Neural cell (in vitro differentiated cells): ENCODE measurements around the gene CACNA1D. TPM values are rescaled to one million over a fixed set of nuclear protein-coding genes. Genes with fewer than 3 reads are reported as not detected.

ENCODE experiments used
- H2AFZ ChIP-seq: fragments of 200-600, 300-800 bp; sonication (generic), shearing (Covaris generic); 2 replicates; pipeline ENCODE4 v1.6.0; 2014; ENCODE audit warnings: low read depth, mild to moderate bottlenecking, antibody characterized with exemption, low read length, moderate library complexity
- H3F3A ChIP-seq: fragments of 200-600 bp; shearing (Covaris generic); 2 replicates; pipeline ENCODE4 v1.6.1; 2016; ENCODE audit warnings: mild to moderate bottlenecking, moderate library complexity, mixed read lengths, antibody characterized with exemption, low read length; ENCODE audit not compliant: insufficient read depth, poor library complexity, severe bottlenecking
- H3K27ac ChIP-seq: fragments of 200-600, 300-800 bp; sonication (generic), shearing (Covaris generic); 2 replicates; pipeline ENCODE4 v1.5.1; 2014; ENCODE audit warnings: mild to moderate bottlenecking, low read length, moderate library complexity
- H3K27me3 ChIP-seq: fragments of 300-800, 200-600 bp; sonication (generic), shearing (Covaris generic); 2 replicates; pipeline ENCODE4 v1.6.0; 2014; ENCODE audit warnings: mild to moderate bottlenecking, low read depth, low read length, moderate library complexity; ENCODE audit not compliant: insufficient read depth
- H3K36me3 ChIP-seq: fragments of 300-800, 200-600 bp; sonication (generic), shearing (Covaris generic); 2 replicates; pipeline ENCODE4 v1.5.1; 2014; ENCODE audit warnings: mild to moderate bottlenecking, antibody characterized with exemption, low read length, moderate library complexity; ENCODE audit not compliant: insufficient read depth
- H3K4me2 ChIP-seq: fragments of 300-800, 200-600 bp; sonication (generic), shearing (Covaris generic); 2 replicates; pipeline ENCODE4 v1.6.0; 2014; ENCODE audit warnings: mild to moderate bottlenecking, low read length
- H3K4me3 ChIP-seq: fragments of 300-800, 200-600 bp; sonication (generic), shearing (Covaris generic); 2 replicates; pipeline ENCODE4 v1.5.1; 2014; ENCODE audit warnings: mild to moderate bottlenecking, low read length, moderate library complexity
- H3K79me2 ChIP-seq: fragments of 200-600 bp; shearing (Covaris generic); replicated peaks from 2 replicates; pipeline ENCODE4 v1.6.0; 2014; ENCODE audit warnings: mild to moderate bottlenecking, low read length, moderate library complexity; ENCODE audit not compliant: insufficient read depth
- H3K9ac ChIP-seq: fragments of 300-800, 200-600 bp; sonication (generic), shearing (Covaris generic); 2 replicates; pipeline ENCODE4 v1.6.1; 2016; ENCODE audit warnings: mild to moderate bottlenecking, low read length, mixed read lengths
- H3K9me2 ChIP-seq: fragments of 200-600 bp; shearing (Covaris generic); 2 replicates; pipeline ENCODE4 v1.6.1; 2016; ENCODE audit warnings: mild to moderate bottlenecking, low read length, mixed read lengths; ENCODE audit not compliant: insufficient read depth
- H3K9me3 ChIP-seq: fragments of 200-600, 300-800 bp; sonication (generic), shearing (Covaris generic); 2 replicates; pipeline ENCODE4 v1.6.1; 2016; ENCODE audit warnings: mild to moderate bottlenecking, mixed run types, low read length, moderate library complexity, mixed read lengths
- H4K20me1 ChIP-seq: fragments of 200-600 bp; shearing (Covaris generic); 2 replicates; pipeline ENCODE4 v1.6.1; 2016; ENCODE audit warnings: mild to moderate bottlenecking, mixed run types; ENCODE audit not compliant: insufficient read depth
- EP300 ChIP-seq: fragments of 450-650 bp; conservative IDR thresholded peaks from 2 replicates; pipeline ENCODE4 v1.6.1; 2014; ENCODE audit warnings: antibody characterized with exemption, mild to moderate bottlenecking, moderate library complexity; ENCODE audit not compliant: poor library complexity, severe bottlenecking
- EZH2 ChIP-seq: fragments of 200-600, 300-800 bp; shearing (Covaris generic), sonication (generic); IDR thresholded peaks from 2 replicates; pipeline ENCODE4 v1.6.1; 2014; ENCODE audit warnings: antibody characterized with exemption, low read length, borderline replicate concordance, mild to moderate bottlenecking; ENCODE audit not compliant: insufficient read depth, poor library complexity, severe bottlenecking
- MXI1 ChIP-seq: fragments of 450-650 bp; conservative IDR thresholded peaks from 2 replicates; pipeline ENCODE4 v1.6.1; 2014; ENCODE audit warnings: antibody characterized with exemption, mild to moderate bottlenecking; ENCODE audit not compliant: poor library complexity, severe bottlenecking
- POLR2AphosphoS5 ChIP-seq: IDR thresholded peaks from 2 replicates; pipeline ENCODE4 v1.6.1; 2012
- RAD21 ChIP-seq: fragments of 450-650 bp; conservative IDR thresholded peaks from 2 replicates; pipeline ENCODE4 v1.6.1; 2014; ENCODE audit warnings: antibody characterized with exemption, mild to moderate bottlenecking, moderate library complexity
- SMC3 ChIP-seq: fragments of 450-650 bp; conservative IDR thresholded peaks from 2 replicates; pipeline ENCODE4 v1.6.1; 2014; ENCODE audit warnings: antibody characterized with exemption, mild to moderate bottlenecking, moderate library complexity; ENCODE audit not compliant: poor library complexity
- TAF1 ChIP-seq: IDR thresholded peaks from 2 replicates; pipeline ENCODE4 v1.6.1; 2012; ENCODE audit warnings: low read depth
- polyA plus RNA-seq: library from polyadenylated mRNA; depleted of rRNA; stranded (reverse); fragments of >200 nt; gene quantifications from 2 replicates; pipeline ENCODE4 v1.2.3, GENCODE V29; 2014
- TF ChIP-seq, protein P1 (sequence below): IDR thresholded peaks from 2 replicates; pipeline ENCODE4 v1.6.1; 2012; ENCODE audit warnings: borderline replicate concordance
- TF ChIP-seq, protein P2 (sequence below): fragments of 450-650 bp; IDR thresholded peaks from 2 replicates; pipeline ENCODE4 v1.5.1; 2014; ENCODE audit warnings: antibody characterized with exemption, mild to moderate bottlenecking, moderate library complexity; ENCODE audit not compliant: poor library complexity, severe bottlenecking

Gene CACNA1D
- polyA plus RNA-seq, 1 donor from 2014 or later = 22.5 TPM

DNA sequence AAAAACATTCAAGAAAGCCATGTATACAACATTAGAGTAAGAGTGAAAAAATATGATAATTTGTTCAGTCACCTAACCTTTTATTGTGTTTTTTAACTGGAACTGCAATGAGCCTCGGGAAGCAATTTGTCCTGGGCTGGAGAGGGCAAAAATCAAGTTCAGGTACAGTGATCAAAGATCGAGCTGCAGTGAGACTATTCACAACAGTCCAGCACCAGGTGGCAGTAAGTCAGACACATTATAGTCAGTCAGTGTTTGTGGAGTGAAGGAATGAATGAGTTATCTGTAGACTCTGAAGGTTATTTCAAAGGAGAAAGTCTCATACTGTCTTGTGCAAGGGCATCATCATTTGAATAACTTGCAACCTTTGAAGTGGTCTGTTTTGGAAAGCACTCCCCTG, 235.2 kb downstream of the CACNA1D start:
- H3K36me3 ChIP-seq = no peaks in the 10 kb centered on the region
- H3K4me2 ChIP-seq = no peak overlapping the region
- no peak overlapping the region for H3K9ac ChIP-seq
- H3K27ac ChIP-seq = no peak overlapping the region
- no peaks in the 10 kb centered on the region for H4K20me1 ChIP-seq
- no peak overlapping the region for H2AFZ ChIP-seq
- no peaks in the 10 kb centered on the region for H3K9me3 ChIP-seq
- H3K79me2 ChIP-seq = no peaks in the 10 kb centered on the region
- no peaks in the 10 kb centered on the region for H3F3A ChIP-seq
- H3K27me3 ChIP-seq = no peaks in the 10 kb centered on the region
- TF ChIP-seq SMC3 = no peak
- TF ChIP-seq, protein P1, sequence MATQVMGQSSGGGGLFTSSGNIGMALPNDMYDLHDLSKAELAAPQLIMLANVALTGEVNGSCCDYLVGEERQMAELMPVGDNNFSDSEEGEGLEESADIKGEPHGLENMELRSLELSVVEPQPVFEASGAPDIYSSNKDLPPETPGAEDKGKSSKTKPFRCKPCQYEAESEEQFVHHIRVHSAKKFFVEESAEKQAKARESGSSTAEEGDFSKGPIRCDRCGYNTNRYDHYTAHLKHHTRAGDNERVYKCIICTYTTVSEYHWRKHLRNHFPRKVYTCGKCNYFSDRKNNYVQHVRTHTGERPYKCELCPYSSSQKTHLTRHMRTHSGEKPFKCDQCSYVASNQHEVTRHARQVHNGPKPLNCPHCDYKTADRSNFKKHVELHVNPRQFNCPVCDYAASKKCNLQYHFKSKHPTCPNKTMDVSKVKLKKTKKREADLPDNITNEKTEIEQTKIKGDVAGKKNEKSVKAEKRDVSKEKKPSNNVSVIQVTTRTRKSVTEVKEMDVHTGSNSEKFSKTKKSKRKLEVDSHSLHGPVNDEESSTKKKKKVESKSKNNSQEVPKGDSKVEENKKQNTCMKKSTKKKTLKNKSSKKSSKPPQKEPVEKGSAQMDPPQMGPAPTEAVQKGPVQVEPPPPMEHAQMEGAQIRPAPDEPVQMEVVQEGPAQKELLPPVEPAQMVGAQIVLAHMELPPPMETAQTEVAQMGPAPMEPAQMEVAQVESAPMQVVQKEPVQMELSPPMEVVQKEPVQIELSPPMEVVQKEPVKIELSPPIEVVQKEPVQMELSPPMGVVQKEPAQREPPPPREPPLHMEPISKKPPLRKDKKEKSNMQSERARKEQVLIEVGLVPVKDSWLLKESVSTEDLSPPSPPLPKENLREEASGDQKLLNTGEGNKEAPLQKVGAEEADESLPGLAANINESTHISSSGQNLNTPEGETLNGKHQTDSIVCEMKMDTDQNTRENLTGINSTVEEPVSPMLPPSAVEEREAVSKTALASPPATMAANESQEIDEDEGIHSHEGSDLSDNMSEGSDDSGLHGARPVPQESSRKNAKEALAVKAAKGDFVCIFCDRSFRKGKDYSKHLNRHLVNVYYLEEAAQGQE = no peak
- TF ChIP-seq RAD21 = no peak
- TF ChIP-seq, protein P2, sequence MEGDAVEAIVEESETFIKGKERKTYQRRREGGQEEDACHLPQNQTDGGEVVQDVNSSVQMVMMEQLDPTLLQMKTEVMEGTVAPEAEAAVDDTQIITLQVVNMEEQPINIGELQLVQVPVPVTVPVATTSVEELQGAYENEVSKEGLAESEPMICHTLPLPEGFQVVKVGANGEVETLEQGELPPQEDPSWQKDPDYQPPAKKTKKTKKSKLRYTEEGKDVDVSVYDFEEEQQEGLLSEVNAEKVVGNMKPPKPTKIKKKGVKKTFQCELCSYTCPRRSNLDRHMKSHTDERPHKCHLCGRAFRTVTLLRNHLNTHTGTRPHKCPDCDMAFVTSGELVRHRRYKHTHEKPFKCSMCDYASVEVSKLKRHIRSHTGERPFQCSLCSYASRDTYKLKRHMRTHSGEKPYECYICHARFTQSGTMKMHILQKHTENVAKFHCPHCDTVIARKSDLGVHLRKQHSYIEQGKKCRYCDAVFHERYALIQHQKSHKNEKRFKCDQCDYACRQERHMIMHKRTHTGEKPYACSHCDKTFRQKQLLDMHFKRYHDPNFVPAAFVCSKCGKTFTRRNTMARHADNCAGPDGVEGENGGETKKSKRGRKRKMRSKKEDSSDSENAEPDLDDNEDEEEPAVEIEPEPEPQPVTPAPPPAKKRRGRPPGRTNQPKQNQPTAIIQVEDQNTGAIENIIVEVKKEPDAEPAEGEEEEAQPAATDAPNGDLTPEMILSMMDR = no peak
- TF ChIP-seq POLR2AphosphoS5 = no peak
- TF ChIP-seq MXI1 = no peak
- no peak for TF ChIP-seq EP300
- TF ChIP-seq EZH2 = no peak
- no peak for TF ChIP-seq TAF1
- no peak overlapping the region for H3K4me3 ChIP-seq
- no peaks in the 10 kb centered on the region for H3K9me2 ChIP-seq

DNA sequence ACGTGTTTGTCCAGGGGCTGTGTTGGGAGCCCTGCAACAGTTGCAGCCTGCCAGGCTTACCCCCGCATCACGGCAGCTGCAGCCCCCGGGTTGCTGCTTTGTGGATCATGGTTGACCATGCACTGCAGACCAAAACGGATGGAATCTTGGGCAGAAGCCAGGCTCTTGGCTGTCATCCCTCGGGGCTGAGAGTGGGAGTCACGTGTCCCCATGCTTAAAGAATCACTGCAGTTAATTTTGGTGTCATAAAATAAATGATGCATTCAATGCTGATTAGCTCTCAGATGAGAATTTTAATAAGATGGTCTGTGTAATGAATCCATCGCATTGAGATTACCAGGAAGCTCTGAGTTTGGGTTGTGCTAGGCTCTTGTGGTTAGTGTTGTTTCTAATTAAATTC, 236.2 kb downstream of the CACNA1D start:
- Histone ChIP-seq H3K9me3 (no peaks in the 10 kb centered on the region), H3K4me2 (no peak overlapping the region), H3K79me2 (no peaks in the 10 kb centered on the region), H3F3A (no peaks in the 10 kb centered on the region), H3K9ac (no peak overlapping the region), H3K36me3 (no peaks in the 10 kb centered on the region), H3K27me3 (no peaks in the 10 kb centered on the region), H3K9me2 (no peaks in the 10 kb centered on the region), H2AFZ (no peak overlapping the region), H3K4me3 (no peak overlapping the region), H4K20me1 (no peaks in the 10 kb centered on the region), H3K27ac (no peak overlapping the region)
- TF ChIP-seq, protein P1 = no peak
- no peak for TF ChIP-seq EP300
- no peak for TF ChIP-seq POLR2AphosphoS5
- TF ChIP-seq EZH2 = no peak
